GM19023 (cell line): ENCODE measurements around the gene GNAT1.

Source experiments
- ATAC-seq: cut with Tn5 transposase; IDR thresholded peaks from one replicate; pipeline ENCODE4 v1.9.1; 2021; ENCODE audit warnings: mild to moderate bottlenecking, moderate library complexity; ENCODE audit not compliant: unreplicated experiment

The GNAT1 gene

DNA sequence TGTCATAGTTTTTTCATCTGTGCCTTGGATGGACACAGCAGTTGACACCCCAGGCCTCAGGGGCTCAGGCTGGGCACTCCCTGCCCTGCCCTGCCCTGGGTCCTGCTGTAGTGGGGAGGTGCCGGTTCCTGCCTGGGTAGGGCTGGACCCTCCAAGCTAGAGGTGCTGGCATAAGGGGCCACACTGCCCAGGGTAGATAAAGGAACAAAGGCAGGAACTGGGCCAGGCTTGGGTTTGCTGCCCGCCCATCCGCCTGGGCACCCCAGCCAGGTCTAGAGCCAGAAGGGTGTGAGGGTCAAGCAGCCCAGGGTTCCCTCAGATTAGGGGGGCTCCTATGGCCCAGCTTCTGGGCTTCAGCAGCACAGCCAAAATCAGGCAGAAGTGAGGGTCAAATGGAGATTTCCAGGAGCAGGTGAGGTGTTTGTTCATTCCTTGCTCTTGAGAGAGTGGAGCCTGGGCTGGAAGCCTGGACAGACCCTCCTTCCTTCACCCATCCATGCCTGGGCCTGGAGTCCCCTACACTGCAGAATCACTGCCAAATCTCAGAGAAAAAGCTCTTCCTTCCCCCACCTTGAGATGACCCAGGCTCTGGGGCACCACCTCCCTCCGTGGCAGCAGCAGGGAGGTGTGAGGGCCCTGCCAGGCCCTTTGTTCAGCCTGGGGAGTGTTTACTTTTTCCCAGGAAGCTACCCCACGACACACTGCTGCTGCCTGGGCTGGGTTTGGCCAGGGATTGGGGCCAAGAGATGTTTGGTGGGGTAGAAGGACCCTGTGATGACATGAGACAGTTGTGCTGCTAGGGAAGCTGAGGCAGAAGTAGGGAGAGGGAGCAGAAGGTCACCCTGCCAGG, 29.2 kb upstream of the GNAT1 start:
- no peak for ATAC-seq

DNA sequence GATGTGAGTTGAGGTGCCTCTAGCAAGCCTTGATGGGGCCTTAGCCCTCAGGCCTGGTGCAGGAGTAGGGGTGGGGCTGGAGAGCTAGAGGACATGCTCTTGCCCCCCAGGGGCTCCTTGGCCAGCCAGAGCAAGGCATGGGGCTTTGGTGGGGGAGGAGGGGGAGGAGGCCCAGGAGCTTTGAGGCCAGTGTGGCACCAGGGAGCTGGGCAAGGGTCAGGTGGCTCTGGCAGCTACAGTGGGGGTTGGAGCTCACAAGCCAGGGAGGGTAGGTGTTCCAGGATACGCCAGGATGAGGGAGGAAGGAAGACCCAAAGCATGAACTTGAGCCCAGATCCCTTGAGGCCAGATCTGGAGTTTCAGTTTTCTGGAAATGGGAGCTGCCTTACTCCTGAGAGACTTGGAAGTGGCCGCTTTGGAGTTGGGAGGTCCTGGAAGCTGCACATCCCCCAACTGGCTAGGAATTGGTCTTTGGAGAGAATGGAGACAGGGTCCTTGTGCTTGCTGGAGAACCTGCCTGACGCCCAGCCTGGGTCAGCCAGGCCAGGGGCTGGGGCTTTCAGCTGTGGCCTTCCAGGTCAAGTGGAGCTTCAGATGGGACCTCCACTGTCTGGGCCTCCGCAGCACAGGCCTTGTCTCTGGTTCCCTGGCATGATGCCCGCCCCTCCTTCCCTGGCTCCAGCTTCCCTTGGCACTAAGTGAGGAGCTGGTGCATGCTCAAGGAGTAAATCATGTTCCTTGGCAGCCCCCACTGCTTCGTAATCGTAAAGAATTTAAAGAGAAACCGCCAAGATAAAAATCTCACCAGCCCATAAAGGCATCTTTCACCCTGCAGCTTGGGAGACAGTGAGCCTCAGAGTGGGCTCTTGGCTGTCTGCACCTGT, 27.6 kb upstream of the GNAT1 start:
- ATAC-seq = no peak

DNA sequence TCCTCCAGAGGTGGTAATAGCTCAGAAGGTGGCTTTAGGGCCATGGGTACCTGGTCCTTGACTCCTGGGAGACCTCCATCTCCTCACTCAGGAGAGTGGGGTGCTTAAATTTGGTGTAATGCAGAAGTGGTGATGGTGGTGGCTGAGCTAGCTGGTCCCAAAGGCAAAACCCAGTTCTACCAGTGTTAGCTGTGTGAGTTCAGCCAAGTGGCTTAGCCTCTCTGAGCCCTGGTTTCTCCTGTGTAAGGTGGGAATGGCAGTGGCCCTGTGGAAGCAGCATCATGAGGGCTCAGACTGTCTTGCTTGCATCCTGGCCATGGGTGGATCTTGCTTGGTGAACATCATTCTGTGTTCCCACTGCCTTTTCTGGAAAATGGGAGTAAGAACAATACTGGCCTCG, 26.9 kb upstream of the GNAT1 start:
- no peak for ATAC-seq

DNA sequence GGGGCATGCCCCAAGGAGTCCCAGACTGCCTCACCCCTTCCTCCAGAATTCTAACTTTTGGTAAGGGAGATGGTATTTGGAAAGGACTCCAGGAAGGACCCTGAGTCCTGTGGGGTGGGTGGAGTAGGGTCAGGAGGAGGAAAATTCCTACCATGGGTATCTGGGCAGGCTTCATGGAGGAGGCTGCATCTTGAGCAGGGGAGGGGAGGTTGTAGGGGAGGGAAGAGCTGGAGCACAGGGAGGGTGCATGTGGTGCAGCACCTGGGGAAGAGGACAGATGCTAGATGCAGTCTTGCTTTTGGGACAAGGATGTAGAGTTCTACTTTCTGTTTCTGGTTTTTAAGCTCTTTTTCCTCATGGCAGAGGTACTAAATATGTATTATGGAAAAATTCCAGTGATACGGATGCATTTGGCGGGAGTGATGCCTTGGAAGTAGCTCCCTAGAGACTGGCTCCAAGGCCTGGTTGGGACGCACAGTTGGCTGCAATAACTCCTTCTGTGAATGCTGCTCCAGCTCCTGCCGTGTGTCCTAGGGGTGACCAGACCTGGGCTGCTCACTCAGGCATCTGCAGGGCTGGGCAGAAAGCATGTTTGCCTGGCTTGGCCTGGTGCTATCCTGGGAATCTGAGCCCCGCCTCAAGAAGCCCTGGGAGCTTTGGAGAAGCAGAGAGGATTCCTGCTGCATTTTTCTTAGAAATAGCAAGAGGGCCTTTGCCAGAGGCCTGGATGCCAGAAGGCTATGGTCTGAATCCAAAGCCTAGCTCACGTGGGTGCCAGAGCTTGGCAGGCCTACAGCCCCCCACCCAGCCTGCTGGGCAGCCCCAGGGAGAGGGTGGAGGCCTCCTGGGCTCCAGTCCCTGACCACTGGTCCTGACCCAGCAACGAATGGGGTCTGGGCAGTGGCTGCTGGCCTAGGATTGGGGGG, 26.2 kb upstream of the GNAT1 start:
- ATAC-seq = no peak

DNA sequence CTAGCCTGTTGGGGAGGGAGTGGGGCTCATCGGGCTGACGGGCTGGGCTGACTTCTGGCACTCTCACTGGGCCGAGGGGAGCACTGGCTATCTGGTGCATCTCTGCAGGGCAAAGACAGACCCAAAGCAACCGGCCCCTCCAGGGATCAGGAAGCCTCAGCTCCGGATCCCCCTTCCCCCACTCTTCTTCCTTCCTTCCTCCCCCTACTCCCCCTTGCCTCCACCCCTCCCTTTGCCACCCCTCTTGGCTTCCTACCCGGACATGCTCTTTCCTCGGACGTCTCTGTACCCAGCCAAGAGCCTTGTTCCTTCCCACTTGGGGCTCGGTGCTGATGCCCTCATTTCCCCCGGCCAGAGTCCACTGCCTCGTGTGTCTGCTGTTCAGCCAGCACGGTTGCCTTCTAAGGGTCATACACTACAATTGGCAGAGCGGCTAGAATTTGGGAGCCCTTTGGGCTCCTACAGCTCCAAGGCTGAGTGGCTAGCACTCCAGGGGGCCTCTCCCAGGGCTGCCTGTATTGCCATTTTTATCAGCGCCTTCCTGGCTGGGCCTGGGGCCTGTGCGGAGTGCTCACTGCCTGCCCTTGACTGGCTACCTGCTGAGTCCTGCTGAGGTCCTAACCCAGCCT, 25.4 kb upstream of the GNAT1 start:
- no peak for ATAC-seq

DNA sequence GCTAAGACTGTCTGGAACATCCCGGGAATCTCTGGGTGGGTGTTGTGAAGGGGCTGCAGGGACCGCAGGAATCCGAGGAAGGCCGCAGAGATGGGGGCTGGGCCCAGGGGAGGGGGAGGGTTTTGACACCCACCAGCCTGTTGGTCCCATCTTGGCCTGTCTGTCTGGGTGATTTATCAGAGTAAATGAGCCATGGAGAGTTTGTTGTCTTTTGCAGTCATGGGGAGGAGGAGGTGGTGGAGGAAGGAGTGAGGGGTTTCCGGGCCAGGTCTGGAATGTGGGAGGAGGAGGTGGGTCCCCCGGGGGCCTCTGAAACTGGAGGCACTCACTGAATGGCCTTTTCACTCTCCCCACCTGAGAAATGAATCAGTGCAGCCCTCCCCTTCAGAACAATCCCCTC, 24.8 kb upstream of the GNAT1 start:
- ATAC-seq = no peak

DNA sequence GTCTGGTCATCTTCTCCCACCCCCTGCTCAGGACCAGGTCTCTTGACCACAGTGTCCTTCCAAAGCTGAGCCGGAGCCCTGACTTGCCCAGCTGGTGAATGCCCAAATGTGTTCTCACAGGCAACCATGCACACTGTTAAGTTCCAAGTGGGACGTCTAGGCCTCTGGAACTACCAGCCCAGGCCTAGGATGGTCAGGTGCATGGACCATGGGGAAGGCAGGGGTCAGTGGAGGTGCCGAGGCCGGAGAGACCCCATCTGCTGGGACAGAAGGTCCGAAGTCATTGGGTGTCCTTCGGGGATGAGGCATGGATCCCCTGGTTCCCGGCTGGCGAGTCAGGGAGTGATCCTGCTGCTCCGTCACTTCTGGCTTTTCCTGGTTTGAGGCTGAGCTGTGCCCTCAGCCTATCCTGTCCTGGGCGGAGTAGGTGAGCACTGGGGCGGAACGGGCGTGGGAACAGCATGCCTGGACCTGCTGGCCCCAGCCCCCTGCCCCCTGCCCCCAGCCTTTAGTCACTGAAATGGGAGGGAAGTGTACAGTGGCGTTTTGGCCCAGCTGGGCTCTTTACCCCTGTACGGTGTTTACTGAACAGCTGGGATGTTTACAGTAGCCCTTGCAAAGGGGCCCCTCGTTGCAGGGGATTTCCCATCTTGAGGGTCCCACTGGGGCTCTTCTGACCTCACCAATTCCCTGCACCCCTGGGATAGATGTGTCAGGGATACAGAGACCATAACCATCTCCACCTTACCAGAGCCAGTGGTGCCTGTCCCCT, 24.2 kb upstream of the GNAT1 start:
- ATAC-seq = no peak

DNA sequence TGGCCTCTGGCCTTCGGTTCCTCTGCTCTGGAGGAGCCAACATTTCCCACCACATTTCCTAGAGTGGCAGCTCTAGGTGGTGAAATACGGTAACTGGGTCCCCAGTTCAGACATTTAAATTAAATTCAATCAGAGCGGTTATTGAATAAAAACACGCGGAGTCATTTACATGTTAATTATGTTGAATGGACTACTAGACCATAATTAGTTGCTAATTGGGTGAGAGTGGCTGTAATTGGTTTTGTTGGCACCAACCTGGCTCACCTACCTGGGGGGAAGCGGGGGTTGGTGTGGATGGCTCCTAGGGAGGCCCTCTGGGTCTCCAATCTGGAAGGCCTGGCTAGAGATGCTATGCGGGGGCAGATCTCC, 23.6 kb upstream of the GNAT1 start:
- ATAC-seq = no peak

DNA sequence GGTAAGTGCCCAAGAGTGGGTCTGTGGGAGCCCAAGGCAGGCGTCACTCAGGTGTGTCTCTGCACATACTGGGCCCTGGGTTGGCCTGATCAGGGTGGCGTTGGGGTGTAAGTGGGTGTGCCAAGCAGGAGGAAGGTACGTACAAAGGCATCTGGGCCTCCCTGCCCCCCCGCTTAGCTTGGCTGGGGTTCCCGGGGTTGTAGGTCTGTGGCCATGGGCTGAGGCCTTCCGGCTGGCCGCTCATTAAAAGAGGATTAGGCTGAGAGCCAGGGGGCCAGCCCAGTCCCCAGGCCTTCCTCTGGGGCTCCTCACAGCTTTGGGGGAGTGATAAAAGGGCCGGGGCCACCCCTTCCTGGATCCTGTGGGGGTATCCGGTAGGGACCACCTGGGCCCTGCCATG, 23.0 kb upstream of the GNAT1 start:
- no peak for ATAC-seq

DNA sequence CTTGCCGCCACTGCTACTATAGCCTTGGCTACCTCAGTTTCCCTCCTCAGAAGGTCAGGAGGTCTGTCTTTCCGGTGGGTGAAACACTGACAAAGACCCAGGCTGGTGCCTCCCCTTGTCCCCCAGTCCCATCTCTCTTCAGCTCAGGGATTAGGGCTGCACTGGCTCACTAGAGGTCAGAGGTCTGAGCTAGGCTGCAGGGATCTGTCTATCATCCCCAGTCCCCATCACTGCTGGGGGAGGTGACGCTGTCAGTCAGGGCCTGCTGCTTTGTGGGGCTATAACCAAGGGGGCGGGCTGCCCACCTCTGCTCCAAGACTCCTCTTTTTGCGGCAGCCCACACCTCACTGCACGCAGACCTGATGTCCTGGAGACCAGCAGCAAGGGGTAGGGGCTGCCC, 22.6 kb upstream of the GNAT1 start:
- no peak for ATAC-seq

DNA sequence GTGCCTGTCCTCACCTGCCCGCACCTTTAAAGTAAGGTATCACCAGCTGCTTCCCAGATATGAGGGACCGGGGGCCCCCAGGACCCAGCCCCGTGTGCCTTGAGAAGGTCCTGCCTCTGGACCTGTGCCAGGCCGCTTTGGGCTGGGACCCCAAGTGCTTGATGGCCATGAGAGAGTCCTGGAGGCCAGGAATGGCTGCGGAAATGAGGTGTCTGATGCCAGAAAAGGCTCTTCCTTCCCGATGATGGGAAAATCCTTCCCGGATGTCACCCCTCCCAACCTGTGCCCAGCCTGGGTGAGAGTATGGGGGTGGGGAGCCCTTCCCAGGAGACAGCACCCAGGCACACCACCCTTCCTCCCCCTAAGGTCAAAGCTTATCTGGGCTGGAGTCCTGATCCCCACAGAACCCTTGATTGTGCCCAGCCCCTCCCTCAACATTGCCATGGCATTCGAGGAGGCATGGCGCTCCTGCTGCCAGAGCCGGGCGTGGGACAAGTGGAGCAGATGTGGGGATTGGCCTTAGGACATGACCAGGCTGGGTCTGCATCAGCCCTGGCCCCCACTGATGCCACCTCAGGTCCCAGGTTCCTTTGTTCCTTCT, 22.1 kb upstream of the GNAT1 start:
- no peak for ATAC-seq

DNA sequence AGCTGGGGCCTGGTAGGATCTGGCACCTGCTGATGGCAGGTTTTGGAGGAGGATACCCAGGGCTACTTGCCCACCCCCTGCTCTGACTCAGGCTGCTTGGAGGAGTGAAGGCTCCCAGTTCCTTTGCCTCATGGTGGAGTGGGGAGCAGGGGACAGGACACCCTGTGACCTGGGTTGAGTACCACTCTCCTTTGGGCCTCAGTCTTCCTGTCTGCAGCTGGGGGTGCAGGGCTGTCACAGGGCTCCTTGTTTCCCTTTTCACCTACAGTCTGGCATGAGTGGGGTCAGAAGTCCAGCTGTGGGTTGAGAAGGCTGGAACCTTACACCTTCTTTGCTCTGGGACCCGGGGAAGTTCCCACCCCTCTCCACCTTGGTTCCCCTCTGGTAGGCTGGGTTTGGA, 21.6 kb upstream of the GNAT1 start:
- no peak for ATAC-seq

DNA sequence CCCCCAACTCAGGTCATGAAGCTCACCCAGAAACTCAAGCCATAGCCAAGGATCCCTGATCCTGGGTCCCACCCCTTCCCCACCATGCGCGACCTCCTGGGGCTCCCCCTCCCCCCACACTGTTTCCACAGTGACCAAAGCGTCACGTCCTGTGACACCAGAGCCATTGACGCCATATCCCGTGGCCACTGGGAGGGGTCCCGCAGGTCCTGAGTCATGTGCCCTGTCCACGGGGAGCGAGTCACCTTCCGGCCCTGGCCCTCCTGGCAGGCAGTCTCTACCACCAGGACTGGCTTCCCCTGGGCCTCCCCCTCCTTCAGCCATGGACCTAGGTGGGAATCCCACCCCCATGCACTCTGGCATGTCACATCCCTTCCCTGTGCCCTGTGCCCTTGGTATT, 20.7 kb upstream of the GNAT1 start:
- ATAC-seq = no peak

DNA sequence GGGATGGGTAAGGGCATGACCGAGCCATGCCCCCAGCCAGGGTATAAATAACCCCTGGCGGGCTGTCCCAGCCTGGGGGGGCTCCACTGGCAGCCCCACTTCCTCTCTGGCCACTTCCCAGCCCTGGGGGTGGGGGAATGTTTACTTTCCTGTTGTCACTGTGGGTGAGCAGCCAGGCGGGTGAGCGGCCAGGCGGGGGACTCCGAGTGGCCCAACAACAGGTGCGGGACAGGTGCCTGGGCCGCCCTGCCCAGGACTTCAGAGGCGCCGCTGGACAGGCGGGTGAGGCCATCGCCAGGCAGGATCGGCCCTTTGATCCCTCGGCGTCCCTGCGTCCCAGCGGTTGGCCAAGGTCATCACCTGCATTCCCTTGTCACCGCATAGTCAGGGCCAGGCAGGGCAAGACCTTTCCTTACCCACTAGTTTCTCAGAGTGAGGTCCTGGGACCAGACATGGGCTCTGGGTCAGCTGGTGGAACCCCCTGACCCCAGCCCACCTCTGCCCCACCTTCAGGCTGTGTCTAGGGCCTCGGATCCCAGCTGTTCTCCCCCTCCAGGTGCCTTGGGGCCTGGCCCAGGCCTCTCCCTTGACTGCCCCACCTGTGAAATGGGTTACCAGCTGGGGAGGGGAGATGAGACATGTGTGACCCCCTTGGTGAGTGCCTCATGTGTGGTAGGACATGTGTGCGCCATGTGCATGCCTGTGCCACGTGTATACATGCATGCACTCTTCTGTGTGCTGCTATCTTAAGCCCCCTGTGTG, 19.7 kb upstream of the GNAT1 start:
- ATAC-seq = no peak

DNA sequence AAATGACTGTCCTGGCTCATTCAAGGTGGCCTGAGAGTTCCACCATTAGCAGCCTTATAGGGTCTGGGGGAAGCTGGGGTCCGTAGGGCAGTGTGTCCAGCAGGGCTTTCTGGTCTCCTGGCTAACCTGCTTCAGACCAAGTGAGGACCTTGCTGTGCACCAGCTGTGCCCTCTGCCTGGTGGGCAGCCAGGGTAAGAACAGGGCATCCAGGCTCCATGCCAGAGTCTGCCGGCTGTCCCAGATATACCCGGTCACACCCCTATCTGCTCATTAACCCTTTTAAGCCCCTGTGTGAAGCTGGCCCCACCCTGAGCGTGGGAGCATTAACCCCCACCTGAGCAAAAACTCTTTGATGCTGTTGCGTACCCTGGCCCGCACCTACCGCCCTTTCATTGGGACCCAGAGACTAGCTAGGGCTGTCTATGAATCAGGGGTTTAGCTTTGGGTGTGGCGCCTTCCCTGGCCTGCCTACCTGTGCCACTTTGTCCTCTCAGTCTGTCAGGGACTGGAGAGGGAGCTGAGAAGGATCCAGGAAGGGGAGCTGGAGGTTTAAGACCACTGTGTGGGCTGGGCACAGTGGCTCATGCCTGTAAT, 18.7 kb upstream of the GNAT1 start:
- ATAC-seq = no peak

DNA sequence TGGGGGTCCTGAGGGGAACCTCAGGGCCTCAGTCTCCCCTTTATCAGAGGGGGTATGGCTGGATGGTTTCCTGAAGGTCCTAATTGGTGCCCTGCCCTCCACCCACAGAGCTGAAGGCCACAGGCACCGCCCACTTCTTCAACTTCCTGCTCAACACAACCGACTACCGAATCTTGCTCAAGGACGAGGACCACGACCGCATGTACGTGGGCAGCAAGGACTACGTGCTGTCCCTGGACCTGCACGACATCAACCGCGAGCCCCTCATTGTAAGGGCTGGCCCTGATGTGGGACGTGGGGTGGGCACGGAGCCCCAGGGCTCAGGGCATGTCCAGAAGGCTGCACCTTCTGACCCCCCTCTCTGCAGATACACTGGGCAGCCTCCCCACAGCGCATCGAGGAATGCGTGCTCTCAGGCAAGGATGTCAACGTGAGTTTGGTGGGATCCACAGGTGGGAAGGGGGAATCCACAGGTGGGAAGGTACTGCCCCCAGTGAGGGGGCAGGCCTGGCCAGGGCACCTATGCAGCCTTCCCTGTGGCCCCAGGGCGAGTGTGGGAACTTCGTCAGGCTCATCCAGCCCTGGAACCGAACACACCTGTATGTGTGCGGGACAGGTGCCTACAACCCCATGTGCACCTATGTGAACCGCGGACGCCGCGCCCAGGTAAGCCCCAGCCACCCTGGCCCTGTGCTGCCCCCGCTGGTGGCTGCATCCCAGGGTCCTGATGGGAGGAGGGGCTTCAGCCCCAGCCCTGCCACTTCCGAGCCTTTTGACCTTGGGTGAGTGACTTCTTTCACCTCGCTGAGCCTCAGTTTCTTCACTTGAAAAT, 17.5 kb upstream of the GNAT1 start:
- ATAC-seq = no peak

DNA sequence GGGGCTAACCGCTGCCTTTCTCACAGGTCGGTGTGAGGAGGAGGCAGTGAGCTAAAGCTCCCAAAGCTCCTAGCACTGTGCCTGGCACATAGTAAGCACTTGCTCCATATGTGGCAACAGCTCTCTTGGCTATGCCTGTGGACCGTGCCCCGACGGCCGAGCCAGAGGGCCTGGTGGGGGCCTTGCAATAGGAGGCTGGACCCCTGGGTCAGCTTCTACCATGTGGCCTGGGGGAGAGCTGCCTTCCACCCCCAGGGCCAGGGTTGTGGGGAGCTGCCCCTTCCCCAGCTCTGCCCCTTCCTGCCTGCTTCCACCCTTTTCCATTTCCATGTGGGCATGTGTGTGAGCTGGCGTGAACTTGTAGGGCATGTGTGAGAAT, 16.9 kb upstream of the GNAT1 start:
- ATAC-seq = no peak
